HEK293 (cell line): ENCODE measurements around the gene TAS2R40.

Source experiments
- CTCF ChIA-PET: fragments of 350-600 bp; formaldehyde crosslinking; extraction: SDS; loops from one replicate; lab custom pipeline; 2021; ENCODE audit warnings: antibody characterized with exemption; lab: Yijun Ruan, JAX
- POLR2A ChIA-PET: fragments of 300-600 bp; formaldehyde crosslinking; extraction: SDS; loops from one replicate; lab custom pipeline; 2020; ENCODE audit warnings: antibody characterized with exemption, inconsistent platforms; lab: Yijun Ruan, JAX
- H3K27ac ChIP-seq: fragments of 200-500 bp; sonication (Bioruptor generic); 2 replicates; pipeline ENCODE4 v1.5.1; 2014; ENCODE audit warnings: low read depth, low read length, control low read depth, inconsistent platforms; ENCODE audit errors: extremely low read depth
- H3K36me3 ChIP-seq, 2 experiments: fragments of 200-500 bp in 1 of 2; sonication (Bioruptor generic) in 1 of 2; 1 replicate in 1 of 2; 2 replicates in 1 of 2; pipeline ENCODE4 v1.5.1; 2014 to 2017; ENCODE audit warnings: inconsistent platforms in 2 of 2, low read length in 2 of 2; ENCODE audit not compliant: control insufficient read depth in 2 of 2, insufficient read depth in 1 of 2
- H3K4me1 ChIP-seq: fragments of 200-500 bp; sonication (Bioruptor generic); 2 replicates; pipeline ENCODE4 v1.5.1; 2014; ENCODE audit warnings: mild to moderate bottlenecking, low read length, inconsistent platforms; ENCODE audit not compliant: control insufficient read depth, insufficient read depth
- H3K4me3 ChIP-seq: 2 replicates; pipeline ENCODE4 v1.5.1; 2011; ENCODE audit warnings: low read depth, mild to moderate bottlenecking, control low read depth, low read length, moderate library complexity
- H3K9me3 ChIP-seq: fragments of 200-500 bp; sonication (Bioruptor generic); 2 replicates; pipeline ENCODE4 v1.5.1; 2014; ENCODE audit warnings: low read depth, low read length, inconsistent platforms; ENCODE audit not compliant: control insufficient read depth, insufficient read depth
- AEBP2 ChIP-seq: fragments of 450-650 bp; formaldehyde crosslinking; IDR thresholded peaks from 2 replicates; pipeline ENCODE4 v1.5.1; 2016; ENCODE audit warnings: missing biosample characterization, missing genetic modification characterization, borderline replicate concordance
- ELK4 ChIP-seq: IDR thresholded peaks from 2 replicates; pipeline ENCODE4 v1.6.1; 2011; ENCODE audit warnings: mild to moderate bottlenecking, low read depth, low read length, borderline replicate concordance
- FEZF1 ChIP-seq: fragments of 450-650 bp; formaldehyde crosslinking; IDR thresholded peaks from 2 replicates; pipeline ENCODE4 v1.5.1; 2016; ENCODE audit warnings: missing biosample characterization, missing genetic modification characterization
- HOXC10 ChIP-seq: sonication (generic); formaldehyde crosslinking; IDR thresholded peaks from 2 replicates; pipeline ENCODE4 v1.8.1; 2023; ENCODE audit warnings: mild to moderate bottlenecking, missing genetic modification reagents
- PATZ1 ChIP-seq: fragments of 450-650 bp; formaldehyde crosslinking; IDR thresholded peaks from 2 replicates; pipeline ENCODE4 v1.5.1; 2016; ENCODE audit warnings: missing biosample characterization, missing genetic modification characterization
- PRDM1 ChIP-seq: fragments of 450-650 bp; formaldehyde crosslinking; IDR thresholded peaks from 2 replicates; pipeline ENCODE4; 2016; ENCODE audit warnings: missing biosample characterization, missing genetic modification characterization
- SETDB1 ChIP-seq: IDR thresholded peaks from one replicate; pipeline ENCODE4 v1.6.1; 2017; ENCODE audit warnings: mild to moderate bottlenecking, low read length, moderate library complexity, mixed read lengths; ENCODE audit not compliant: insufficient read length
- SP2 ChIP-seq: fragments of 450-650 bp; formaldehyde crosslinking; IDR thresholded peaks from 2 replicates; pipeline ENCODE4 v1.5.1; 2016; ENCODE audit warnings: missing biosample characterization, missing genetic modification characterization
- TRIM28 ChIP-seq: IDR thresholded peaks from 2 replicates; pipeline ENCODE4 v1.6.1; 2011; ENCODE audit warnings: low read length, control low read depth, borderline replicate concordance
- YY2 ChIP-seq: fragments of 450-650 bp; formaldehyde crosslinking; IDR thresholded peaks from 2 replicates; pipeline ENCODE4 v1.5.1; 2016; ENCODE audit warnings: missing biosample characterization, missing genetic modification characterization
- ZBTB49 ChIP-seq: fragments of 450-650 bp; formaldehyde crosslinking; IDR thresholded peaks from 2 replicates; pipeline ENCODE4 v1.5.1; 2016; ENCODE audit warnings: missing biosample characterization, missing genetic modification characterization, low read depth
- ZNF148 ChIP-seq: fragments of 450-650 bp; formaldehyde crosslinking; IDR thresholded peaks from 2 replicates; pipeline ENCODE4 v1.5.0; 2017; ENCODE audit warnings: missing biosample characterization, missing genetic modification characterization, borderline replicate concordance
- ZNF16 ChIP-seq: fragments of 450-650 bp; formaldehyde crosslinking; IDR thresholded peaks from 2 replicates; pipeline ENCODE4 v1.5.1; 2016; ENCODE audit warnings: low read depth, missing biosample characterization, missing genetic modification characterization
- ZNF19 ChIP-seq: fragments of 450-650 bp; formaldehyde crosslinking; IDR thresholded peaks from 2 replicates; pipeline ENCODE4; 2016; ENCODE audit warnings: missing biosample characterization, missing genetic modification characterization, low read depth
- ZNF221 ChIP-seq: fragments of 450-650 bp; formaldehyde crosslinking; IDR thresholded peaks from 2 replicates; pipeline ENCODE4 v1.5.1; 2017; ENCODE audit warnings: missing biosample characterization, missing genetic modification characterization, borderline replicate concordance
- ZNF354C ChIP-seq: fragments of 450-650 bp; formaldehyde crosslinking; IDR thresholded peaks from 2 replicates; pipeline ENCODE4 v1.5.1; 2016; ENCODE audit warnings: missing biosample characterization, missing genetic modification characterization, low read depth, borderline replicate concordance
- ZNF37A ChIP-seq: fragments of 450-650 bp; IDR thresholded peaks from 2 replicates; pipeline ENCODE4 v1.5.1; 2018; ENCODE audit warnings: missing biosample characterization, missing genetic modification characterization
- ZNF426 ChIP-seq: fragments of 450-650 bp; formaldehyde crosslinking; IDR thresholded peaks from 2 replicates; pipeline ENCODE4 v1.5.1; 2017; ENCODE audit warnings: missing biosample characterization, missing genetic modification characterization, mild to moderate bottlenecking, inconsistent platforms, moderate library complexity
- ZNF555 ChIP-seq: fragments of 450-650 bp; formaldehyde crosslinking; conservative IDR thresholded peaks from 2 replicates; pipeline ENCODE4 v1.5.1; 2017; ENCODE audit warnings: missing biosample characterization, mild to moderate bottlenecking, missing genetic modification characterization, inconsistent platforms
- ZNF621 ChIP-seq: fragments of 450-650 bp; formaldehyde crosslinking; IDR thresholded peaks from 2 replicates; pipeline ENCODE4 v1.5.1; 2017; ENCODE audit warnings: missing biosample characterization, missing genetic modification characterization
- ZNF639 ChIP-seq: fragments of 450-650 bp; formaldehyde crosslinking; IDR thresholded peaks from 2 replicates; pipeline ENCODE4 v1.5.1; 2016; ENCODE audit warnings: missing biosample characterization, missing genetic modification characterization
- ZNF654 ChIP-seq: fragments of 450-650 bp; formaldehyde crosslinking; IDR thresholded peaks from 2 replicates; pipeline ENCODE4 v1.5.1; 2016; ENCODE audit warnings: low read depth, missing biosample characterization, missing genetic modification characterization
- ZNF677 ChIP-seq: fragments of 450-650 bp; IDR thresholded peaks from 2 replicates; pipeline ENCODE4 v1.5.0; 2018; ENCODE audit warnings: missing biosample characterization, mild to moderate bottlenecking, missing genetic modification characterization, moderate library complexity
- ZNF791 ChIP-seq: fragments of 450-650 bp; formaldehyde crosslinking; IDR thresholded peaks from 2 replicates; pipeline ENCODE4 v1.5.1; 2016; ENCODE audit warnings: missing biosample characterization, missing genetic modification characterization

TAS2R40 gene

GRCh38 chr7:143236408-143236990, 14.7 kb downstream of the TAS2R40 start:
- no peak overlapping the region for H3K27ac ChIP-seq
- ChIA-PET POLR2A (no interaction called here), CTCF (interaction anchor here (0.6 to 0.7 kb wide), 2 partner anchors 363 to 385 kb away, joined by 3 read pairs; no protein-coding TSS in a partner anchor)
- H3K36me3 ChIP-seq = no peaks in the 10 kb centered on the region
- H3K4me3 ChIP-seq = no peak overlapping the region
- no peaks in the 10 kb centered on the region for H3K9me3 ChIP-seq
- TF ChIP-seq ZNF791 (tag by site-specific recombination) (peak; percentile 97), FEZF1 (tag by site-specific recombination) (no peak), SETDB1 (peak; percentile 93), HOXC10 (no peak), ZNF677 (tag by site-specific recombination) (no peak), ZNF16 (no peak), ZNF654 (tag by site-specific recombination) (no peak), PATZ1 (tag by site-specific recombination) (no peak), SP2 (tag by site-specific recombination) (no peak), ELK4 (no peak), AEBP2 (tag by site-specific recombination) (no peak), TRIM28 (peak; percentile 85)
- H3K4me1 ChIP-seq = no peaks in the 10 kb centered on the region

GRCh38 chr7:143237366-143237765, 15.5 kb downstream of the TAS2R40 start:
- TF ChIP-seq ZNF37A (tag by site-specific recombination) (no peak), ZNF221 (tag by site-specific recombination) (no peak), ZBTB49 (no peak), YY2 (tag by site-specific recombination) (no peak), ZNF639 (tag by site-specific recombination) (no peak), ZNF426 (no peak), ZNF148 (tag by site-specific recombination) (no peak), ZNF19 (tag by site-specific recombination) (no peak), TRIM28 (no peak), ZNF354C (no peak), ZNF621 (tag by site-specific recombination) (no peak), PRDM1 (tag by site-specific recombination) (no peak), ZNF555 (tag by site-specific recombination) (no peak)
- TF ChIP-seq, all 188 proteins: peak for 0
- CTCF ChIA-PET = interaction anchor here (0.7 kb wide), 1 partner anchor 364 kb away, joined by 3 read pairs; no protein-coding TSS in a partner anchor

More at GRCh38 chr7:143237366-143237765, 15.5 kb downstream of the TAS2R40 start:
- no peaks in the 10 kb centered on the region for H3K36me3 ChIP-seq
- H3K27ac ChIP-seq = no peak overlapping the region
- no peak overlapping the region for H3K4me3 ChIP-seq
- no peaks in the 10 kb centered on the region for H3K9me3 ChIP-seq
- POLR2A ChIA-PET = no interaction called here
- no peaks in the 10 kb centered on the region for H3K4me1 ChIP-seq
